Measurements from ENCODE around the gene GOT1.

The GOT1 gene

DNA sequence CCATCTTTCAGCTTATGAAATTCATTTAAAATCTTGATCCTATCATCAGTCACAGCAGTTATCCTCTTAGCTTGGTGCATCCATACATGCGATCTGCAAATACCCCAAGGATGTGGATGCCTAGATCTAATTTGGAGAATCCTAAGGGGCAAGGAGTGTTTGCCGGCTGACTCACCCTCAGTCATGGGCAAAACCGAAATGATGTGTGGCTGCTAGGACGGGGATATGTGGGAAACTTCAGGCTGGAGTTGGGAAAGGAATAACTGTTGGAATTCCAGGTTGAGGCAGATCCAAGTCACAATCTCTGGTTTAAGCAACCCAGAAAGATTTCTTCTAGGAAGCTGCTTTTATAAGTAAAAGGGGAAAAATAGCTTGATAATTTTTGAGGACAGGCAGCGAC lies 19.7 kb upstream of the GOT1 start:
- no peak for TF ChIP-seq FOXM1 (IDR thresholded peaks at IDR 0.05; ENCODE audit: borderline replicate concordance, low read depth)
- TF ChIP-seq EGR1 (IDR thresholded peaks at IDR 0.05), result no peak

DNA sequence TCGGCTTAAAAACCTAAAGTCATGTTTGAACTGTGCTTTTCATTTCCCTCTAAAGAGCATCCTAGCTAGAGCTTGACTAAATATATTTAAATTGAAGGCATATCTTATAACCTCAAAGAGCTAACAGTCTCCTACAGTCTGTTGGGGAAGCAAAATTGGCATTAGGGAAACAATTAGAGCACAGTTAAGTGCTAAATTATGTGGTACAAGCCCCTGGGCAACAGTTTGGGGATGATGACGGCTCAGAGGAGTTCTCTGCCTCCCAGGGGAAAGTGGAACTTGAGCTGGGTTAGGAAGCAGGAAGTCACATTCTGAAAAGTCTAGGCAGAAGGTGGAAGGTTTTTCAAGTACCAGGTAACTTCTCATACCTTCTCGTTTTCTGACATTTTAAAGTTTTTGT lies 18.6 kb upstream of the GOT1 start:
- no peak for TF ChIP-seq REST (IDR thresholded peaks at IDR 0.05; ENCODE audit: low read depth)
- no peak for TF ChIP-seq USF1 (IDR thresholded peaks at IDR 0.05)
- no peak for TF ChIP-seq TAF1 (IDR thresholded peaks at IDR 0.05; ENCODE audit: low read depth)
- TF ChIP-seq FOXM1 (IDR thresholded peaks at IDR 0.05; ENCODE audit: borderline replicate concordance, low read depth), result no peak
- TF ChIP-seq YY1 (IDR thresholded peaks at IDR 0.05; ENCODE audit: low read depth), result no peak
- no peak for TF ChIP-seq ZBTB7A (IDR thresholded peaks at IDR 0.05; ENCODE audit: low read depth)

DNA sequence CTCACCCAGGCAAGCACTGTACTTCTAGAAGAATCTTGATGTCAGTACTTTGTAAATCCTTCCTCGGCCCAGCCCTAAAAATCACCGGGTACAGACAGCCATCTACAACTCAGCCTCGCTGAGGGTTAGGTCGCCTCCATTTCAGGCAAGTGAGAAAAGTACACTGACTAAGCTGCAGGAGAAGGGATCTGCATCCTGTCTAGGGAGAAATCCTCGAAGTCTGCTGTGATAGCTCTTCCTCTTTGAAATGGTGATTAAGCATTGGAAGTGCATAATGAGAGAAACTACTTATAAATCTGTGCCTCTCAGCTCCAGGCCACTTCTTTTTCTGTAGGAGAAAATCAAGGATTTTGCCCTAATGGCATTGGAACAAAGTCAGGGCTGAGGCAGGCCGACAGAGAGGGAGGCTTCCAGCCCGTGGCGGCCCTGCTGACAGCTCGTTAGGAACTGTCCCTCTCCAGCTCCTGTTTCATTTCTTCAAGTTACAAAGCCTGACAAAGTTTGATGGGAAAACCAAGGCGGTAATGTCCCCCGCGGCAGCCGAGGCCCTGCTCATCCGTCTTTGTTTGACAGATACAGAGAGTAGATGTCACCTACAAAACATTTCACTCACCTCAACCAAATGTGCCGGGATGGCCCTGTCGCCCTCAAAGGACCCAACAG lies 14.1 kb upstream of the GOT1 start:
- TF ChIP-seq RAD21 (IDR thresholded peaks at IDR 0.05; ENCODE audit: low read depth), result no peak

GRCh38 chr10:99443500-99443899 lies 13.1 kb upstream of the GOT1 start:
- TF ChIP-seq TEAD4 (IDR thresholded peaks at IDR 0.05), result no peak

GRCh38 chr10:99442394-99442793 lies 12.0 kb upstream of the GOT1 start:
- TF ChIP-seq TCF12 (IDR thresholded peaks at IDR 0.05; ENCODE audit: low read depth) (no peak), CREB1 (IDR thresholded peaks at IDR 0.05; ENCODE audit: low read depth) (no peak), USF1 (IDR thresholded peaks at IDR 0.05) (no peak), NFIC (IDR thresholded peaks at IDR 0.05) (no peak), YY1 (IDR thresholded peaks at IDR 0.05; ENCODE audit: low read depth) (no peak)

DNA sequence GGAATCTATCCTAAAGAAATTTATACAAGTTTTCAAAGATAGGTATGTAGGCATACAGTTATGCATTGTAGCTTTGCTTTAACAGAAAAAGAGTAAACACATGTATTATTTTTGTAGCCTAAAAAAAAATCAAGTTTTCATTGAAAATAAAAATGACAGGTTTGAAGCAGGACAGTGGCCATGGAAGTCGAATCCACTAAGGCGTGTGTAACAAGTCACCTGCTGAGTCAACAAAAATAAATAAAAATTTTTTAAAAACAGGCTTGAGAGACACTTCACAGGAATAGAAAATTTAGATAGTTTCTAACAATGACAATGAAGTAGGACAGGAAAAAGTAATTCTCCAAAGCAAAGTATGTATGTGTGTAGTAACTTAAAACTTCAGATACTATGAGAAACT lies 8.5 kb upstream of the GOT1 start:
- no peak for TF ChIP-seq REST (IDR thresholded peaks at IDR 0.05; ENCODE audit: low read depth)
- TF ChIP-seq NFIC (IDR thresholded peaks at IDR 0.05), result no peak
- TF ChIP-seq MAX (IDR thresholded peaks at IDR 0.05), result no peak
- no peak for TF ChIP-seq CREB1 (IDR thresholded peaks at IDR 0.05; ENCODE audit: low read depth)
- no peak for TF ChIP-seq CEBPB (IDR thresholded peaks at IDR 0.05)
- TF ChIP-seq TEAD4 (IDR thresholded peaks at IDR 0.05), result no peak
- TF ChIP-seq EP300 (IDR thresholded peaks at IDR 0.05; ENCODE audit: borderline replicate concordance), result no peak
- TF ChIP-seq ZBTB7A (IDR thresholded peaks at IDR 0.05; ENCODE audit: low read depth), result no peak
- no peak for TF ChIP-seq RAD21 (IDR thresholded peaks at IDR 0.05; ENCODE audit: low read depth)
- no peak for TF ChIP-seq EGR1 (IDR thresholded peaks at IDR 0.05)
- no peak for TF ChIP-seq FOXM1 (IDR thresholded peaks at IDR 0.05; ENCODE audit: borderline replicate concordance, low read depth)
- no peak for TF ChIP-seq YY1 (IDR thresholded peaks at IDR 0.05; ENCODE audit: low read depth)
- no peak for TF ChIP-seq TAF1 (IDR thresholded peaks at IDR 0.05; ENCODE audit: low read depth)
- no peak for TF ChIP-seq TCF12 (IDR thresholded peaks at IDR 0.05; ENCODE audit: low read depth)
- TF ChIP-seq USF1 (IDR thresholded peaks at IDR 0.05), result no peak

- TF ChIP-seq NFIC (IDR thresholded peaks at IDR 0.05) (no peak), FOXM1 (IDR thresholded peaks at IDR 0.05; ENCODE audit: borderline replicate concordance, low read depth) (no peak), EGR1 (IDR thresholded peaks at IDR 0.05) (no peak), USF1 (IDR thresholded peaks at IDR 0.05) (no peak), RAD21 (IDR thresholded peaks at IDR 0.05; ENCODE audit: low read depth) (peak; percentile 72), TEAD4 (IDR thresholded peaks at IDR 0.05) (no peak)
Observed at GRCh38 chr10:99435986-99436638, 5.7 kb upstream of the GOT1 start.

Measured in Ishikawa (cell line).